Measurements from ENCODE around the gene RPS6KA1.

RPS6KA1 gene

GRCh38 chr1:26531651-26532131 lies 2.1 kb downstream of the RPS6KA1 start:
- DNase-seq (ENCODE audit: low read depth in 2 of 2), result no peak

- no peak for DNase-seq (ENCODE audit: low read depth in 2 of 2)
These were observed 4.5 kb downstream of the RPS6KA1 start for GRCh38 chr1:26533951-26534509.

GRCh38 chr1:26535201-26535600 lies 5.6 kb downstream of the RPS6KA1 start:
- no peak for DNase-seq (ENCODE audit: low read depth in 2 of 2)

- no peak for DNase-seq (ENCODE audit: low read depth in 2 of 2)
These were observed 6.5 kb downstream of the RPS6KA1 start for GRCh38 chr1:26536081-26536480.

GRCh38 chr1:26536521-26536920 lies 7.0 kb downstream of the RPS6KA1 start:
- DNase-seq (ENCODE audit: low read depth in 2 of 2), result no peak

- no peak for DNase-seq (ENCODE audit: low read depth in 2 of 2)
These were observed 8.4 kb downstream of the RPS6KA1 start for GRCh38 chr1:26537951-26538352.

- DNase-seq (ENCODE audit: low read depth in 2 of 2), result peak in 1 of 2 donors; percentile 35
These were observed 9.2 kb downstream of the RPS6KA1 start for GRCh38 chr1:26538480-26539412.

GRCh38 chr1:26539722-26540121 lies 10.2 kb downstream of the RPS6KA1 start:
- no peak for DNase-seq (ENCODE audit: low read depth in 2 of 2)

- DNase-seq (ENCODE audit: low read depth in 2 of 2), result no peak
These were observed 10.8 kb downstream of the RPS6KA1 start for GRCh38 chr1:26540351-26540750.

GRCh38 chr1:26541431-26541815 lies 11.9 kb downstream of the RPS6KA1 start:
- DNase-seq (ENCODE audit: low read depth in 2 of 2), result no peak

- peak; percentile 84 for DNase-seq (ENCODE audit: low read depth in 2 of 2)
These were observed 12.5 kb downstream of the RPS6KA1 start for GRCh38 chr1:26541816-26542711.

GRCh38 chr1:26542771-26543451 lies 13.3 kb downstream of the RPS6KA1 start:
- DNase-seq (ENCODE audit: low read depth in 2 of 2), result no peak

GRCh38 chr1:26543462-26543861 lies 13.9 kb downstream of the RPS6KA1 start:
- no peak for DNase-seq (ENCODE audit: low read depth in 2 of 2)

GRCh38 chr1:26544126-26544525 lies 14.6 kb downstream of the RPS6KA1 start:
- no peak for DNase-seq (ENCODE audit: low read depth in 2 of 2)

GRCh38 chr1:26545969-26546323 lies 16.4 kb downstream of the RPS6KA1 start:
- no peak for DNase-seq (ENCODE audit: low read depth in 2 of 2)

GRCh38 chr1:26546375-26546774 lies 16.8 kb downstream of the RPS6KA1 start:
- no peak for DNase-seq (ENCODE audit: low read depth in 2 of 2)

GRCh38 chr1:26546819-26547218 lies 17.3 kb downstream of the RPS6KA1 start:
- DNase-seq (ENCODE audit: low read depth in 2 of 2), result no peak

- no peak for DNase-seq (ENCODE audit: low read depth in 2 of 2)
These were observed 19.3 kb downstream of the RPS6KA1 start for GRCh38 chr1:26548841-26549240.

GRCh38 chr1:26550946-26551345 lies 21.4 kb downstream of the RPS6KA1 start:
- DNase-seq (ENCODE audit: low read depth in 2 of 2), result no peak

GRCh38 chr1:26552720-26553119 lies 23.2 kb downstream of the RPS6KA1 start:
- no peak for DNase-seq (ENCODE audit: low read depth in 2 of 2)

- no peak for DNase-seq (ENCODE audit: low read depth in 2 of 2)
These were observed 24.6 kb downstream of the RPS6KA1 start for GRCh38 chr1:26553942-26554682.
